Measurements from ENCODE around the gene RNF40. TPM values are rescaled to one million over a fixed set of nuclear protein-coding genes. Genes with fewer than 3 reads are reported as not detected.
A peak's percentile ranks its signal among the peaks of the same experiment; 100 is the strongest.

RNF40 gene
- total RNA-seq, 2 experiments from 2014 or later, result 63.2 to 68.1 TPM

- Mint-ChIP-seq H3K36me3 (ENCODE audit: low read depth) (no peaks in the 10 kb centered on the region), H3K9me3 (no peaks in the 10 kb centered on the region), H3K4me1 (ENCODE audit: low read depth) (no peaks in the 10 kb centered on the region), H3K27ac (no peak overlapping the region), H3K27me3 (no peaks in the 10 kb centered on the region), H3K4me3 (no peak overlapping the region)
- ATAC-seq (no peak), DNase-seq (no peak)
- no peak for TF ChIP-seq CTCF (IDR thresholded peaks at IDR 0.05)
- ChIA-PET POLR2A (interaction anchor here (1.2 to 1.9 kb wide), 2 partner anchors 12 to 17 kb away, joined by 3 to 8 read pairs; no protein-coding TSS in a partner anchor), CTCF (interaction anchor here (1.5 to 2.4 kb wide), 4 partner anchors 9 to 149 kb away, joined by 5 to 6 read pairs (median 5); no protein-coding TSS in a partner anchor)
- intact Hi-C loops (cut with micrococcal nuclease), result no loop called here
Measured at GRCh38 chr16:30793508-30794069, 31.5 kb downstream of the RNF40 start.

- Mint-ChIP-seq H3K9me3 (no peaks in the 10 kb centered on the region), H3K4me1 (ENCODE audit: low read depth) (no peaks in the 10 kb centered on the region), H3K27me3 (no peaks in the 10 kb centered on the region), H3K27ac (no peak overlapping the region), H3K36me3 (ENCODE audit: low read depth) (no peaks in the 10 kb centered on the region), H3K4me3 (no peak overlapping the region)
- ChIA-PET POLR2A (interaction anchor here (1.9 kb wide), 1 partner anchor 11 kb away, joined by 8 read pairs; no protein-coding TSS in a partner anchor), CTCF (interaction anchor here (1.6 to 2.4 kb wide), 2 partner anchors 18 to 100 kb away, joined by 5 read pairs; no protein-coding TSS in a partner anchor)
- no peak for TF ChIP-seq CTCF (IDR thresholded peaks at IDR 0.05)
- intact Hi-C loops (cut with micrococcal nuclease), result no loop called here
- no peak for DNase-seq
- no peak for ATAC-seq
Measured at GRCh38 chr16:30794634-30795033, 32.5 kb downstream of the RNF40 start.

- Mint-ChIP-seq H3K4me1 (ENCODE audit: low read depth) (no peaks in the 10 kb centered on the region), H3K36me3 (ENCODE audit: low read depth) (no peaks in the 10 kb centered on the region), H3K27me3 (no peaks in the 10 kb centered on the region), H3K9me3 (no peaks in the 10 kb centered on the region), H3K27ac (no peak overlapping the region), H3K4me3 (no peak overlapping the region)
- ATAC-seq, result no peak
- no peak for TF ChIP-seq CTCF (IDR thresholded peaks at IDR 0.05)
- intact Hi-C loops (cut with micrococcal nuclease), result no loop called here
- DNase-seq, result no peak
- ChIA-PET POLR2A (interaction anchor here (0.8 to 1.5 kb wide), 2 partner anchors 21 to 77 kb away, joined by 3 to 4 read pairs; no protein-coding TSS in a partner anchor), CTCF (interaction anchor here (0.8 to 2.5 kb wide), 4 partner anchors 8 to 104 kb away, joined by 3 to 10 read pairs (median 4); no protein-coding TSS in a partner anchor)
Measured at GRCh38 chr16:30797670-30798309, 35.7 kb downstream of the RNF40 start.

GRCh38 chr16:30802936-30803335 lies 40.8 kb downstream of the RNF40 start:
- CTCF ChIA-PET, result interaction anchor here (0.9 to 2.1 kb wide), 5 partner anchors 10 to 151 kb away, joined by 3 to 6 read pairs (median 4); no protein-coding TSS in a partner anchor
- no peak overlapping the region for H3K4me3 Mint-ChIP-seq
- intact Hi-C loops (cut with micrococcal nuclease), result no loop called here
- no peak for DNase-seq
- TF ChIP-seq CTCF (IDR thresholded peaks at IDR 0.05), result no peak
- no peak overlapping the region for H3K27ac Mint-ChIP-seq
- no peak for ATAC-seq
- POLR2A ChIA-PET, result interaction anchor here (1.9 kb wide), 1 partner anchor 11 kb away, joined by 11 read pairs; no protein-coding TSS in a partner anchor
- H3K27me3 Mint-ChIP-seq, result peaks cover 3% of the 10 kb centered on the region
- no peaks in the 10 kb centered on the region for H3K9me3 Mint-ChIP-seq
- peaks cover 2% of the 10 kb centered on the region for H3K36me3 Mint-ChIP-seq (ENCODE audit: low read depth)
- H3K4me1 Mint-ChIP-seq (ENCODE audit: low read depth), result peaks cover 18% of the 10 kb centered on the region

GRCh38 chr16:30805056-30805369 lies 42.9 kb downstream of the RNF40 start:
- ChIA-PET CTCF (interaction anchor here (0.8 to 3.8 kb wide), 10 partner anchors 8 to 137 kb away, joined by 3 to 38 read pairs (median 4); no protein-coding TSS in a partner anchor), POLR2A (interaction anchor here (0.7 to 2.8 kb wide), 15 partner anchors 9 to 145 kb away, joined by 3 to 14 read pairs (median 4); partner anchors contain the start of genes PHKG2 and ZNF629)
- no peaks in the 10 kb centered on the region for H3K9me3 Mint-ChIP-seq
- H3K4me3 Mint-ChIP-seq, result peak overlapping the region; percentile 63
- H3K4me1 Mint-ChIP-seq (ENCODE audit: low read depth), result peaks cover 18% of the 10 kb centered on the region
- H3K27me3 Mint-ChIP-seq, result peaks cover 3% of the 10 kb centered on the region
- intact Hi-C loops (cut with micrococcal nuclease), result no loop called here
- peak overlapping the region; percentile 66 for H3K27ac Mint-ChIP-seq
- no peak for TF ChIP-seq CTCF (IDR thresholded peaks at IDR 0.05)
- peaks cover 2% of the 10 kb centered on the region for H3K36me3 Mint-ChIP-seq (ENCODE audit: low read depth)
- ATAC-seq (peak; percentile 43), DNase-seq (peak; percentile 49)
